GM06990 (cell line): ENCODE results near the gene CCL2.

Experiments used
- DNase-seq: peaks from one replicate; pipeline ENCODE4 v3.0.0-alpha.2; 2011; ENCODE audit not compliant: insufficient read length; ENCODE audit errors: extremely low read depth
- H3K27me3 ChIP-seq: replicated peaks from 2 replicates; pipeline ENCODE4 v1.6.0; 2011; ENCODE audit warnings: low read length; ENCODE audit not compliant: control insufficient read depth, insufficient read depth
- H3K36me3 ChIP-seq: 2 replicates; pipeline ENCODE4 v1.5.1; 2011; ENCODE audit warnings: low read length; ENCODE audit not compliant: control insufficient read depth, insufficient read depth
- H3K4me3 ChIP-seq: replicated peaks from 2 replicates; pipeline ENCODE4 v1.5.1; 2011; ENCODE audit warnings: low read depth, mild to moderate bottlenecking, control low read depth, low read length
- TF ChIP-seq, protein P1 (sequence below): IDR thresholded peaks from 2 replicates; pipeline ENCODE4 v1.5.1; 2011; ENCODE audit warnings: low read length, control low read depth, mild to moderate bottlenecking, inconsistent platforms; ENCODE audit not compliant: insufficient read depth, poor library complexity, severe bottlenecking

Gene CCL2

GRCh38 chr17:34242587-34243363, 12.3 kb upstream of the CCL2 start:
- peak; percentile 57 for DNase-seq
- TF ChIP-seq, protein P1, sequence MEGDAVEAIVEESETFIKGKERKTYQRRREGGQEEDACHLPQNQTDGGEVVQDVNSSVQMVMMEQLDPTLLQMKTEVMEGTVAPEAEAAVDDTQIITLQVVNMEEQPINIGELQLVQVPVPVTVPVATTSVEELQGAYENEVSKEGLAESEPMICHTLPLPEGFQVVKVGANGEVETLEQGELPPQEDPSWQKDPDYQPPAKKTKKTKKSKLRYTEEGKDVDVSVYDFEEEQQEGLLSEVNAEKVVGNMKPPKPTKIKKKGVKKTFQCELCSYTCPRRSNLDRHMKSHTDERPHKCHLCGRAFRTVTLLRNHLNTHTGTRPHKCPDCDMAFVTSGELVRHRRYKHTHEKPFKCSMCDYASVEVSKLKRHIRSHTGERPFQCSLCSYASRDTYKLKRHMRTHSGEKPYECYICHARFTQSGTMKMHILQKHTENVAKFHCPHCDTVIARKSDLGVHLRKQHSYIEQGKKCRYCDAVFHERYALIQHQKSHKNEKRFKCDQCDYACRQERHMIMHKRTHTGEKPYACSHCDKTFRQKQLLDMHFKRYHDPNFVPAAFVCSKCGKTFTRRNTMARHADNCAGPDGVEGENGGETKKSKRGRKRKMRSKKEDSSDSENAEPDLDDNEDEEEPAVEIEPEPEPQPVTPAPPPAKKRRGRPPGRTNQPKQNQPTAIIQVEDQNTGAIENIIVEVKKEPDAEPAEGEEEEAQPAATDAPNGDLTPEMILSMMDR, result no peak

DNA sequence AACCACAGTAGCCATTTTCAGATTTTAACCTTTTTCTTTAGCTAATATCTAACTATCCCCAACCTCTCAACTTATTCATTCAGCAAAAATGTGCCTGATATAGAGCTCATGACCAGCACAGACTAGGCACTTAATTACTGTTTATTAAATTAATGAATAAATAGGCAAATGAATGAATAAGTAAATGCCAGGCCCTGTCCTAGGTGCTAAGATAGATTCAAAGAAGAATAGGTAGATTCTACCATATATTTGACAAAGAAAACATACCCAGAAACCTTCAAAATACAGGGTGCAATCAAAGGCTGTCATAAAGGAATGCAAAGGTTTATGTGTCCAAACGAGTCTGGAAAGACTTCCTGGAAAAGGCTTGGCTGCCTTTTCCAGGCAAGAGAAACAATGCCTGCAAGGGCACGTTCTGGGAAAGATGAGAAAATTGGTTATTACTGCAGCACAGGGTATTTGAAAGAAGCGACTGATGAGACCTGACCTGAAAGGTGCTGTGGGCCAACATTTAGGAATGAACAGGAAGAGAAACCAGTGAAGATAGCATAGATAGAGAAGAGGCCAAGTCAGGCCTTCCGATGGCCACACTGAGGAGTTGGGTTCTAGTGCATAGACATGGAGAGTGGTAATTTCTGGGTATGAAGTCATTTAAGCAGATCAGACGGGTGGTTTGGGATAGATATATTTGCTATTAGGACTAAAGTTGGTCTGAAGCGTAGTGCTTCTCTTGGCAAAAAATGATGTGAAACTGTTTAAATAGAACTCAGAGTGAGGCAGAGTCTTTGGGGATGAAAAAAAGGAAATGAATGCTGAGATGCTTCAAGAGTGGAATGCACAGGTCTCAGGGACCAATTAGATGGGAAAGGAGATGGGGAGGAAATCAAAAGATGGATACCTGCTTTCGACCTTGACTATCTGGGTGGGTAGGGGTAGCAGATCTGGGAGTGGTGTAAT, 11.4 kb upstream of the CCL2 start:
- Histone ChIP-seq H3K36me3 (no peaks in the 10 kb centered on the region), H3K27me3 (0 out of 2 replicates have a peak, but pooled peaks cover 2% of the 10 kb centered on the region), H3K4me3 (no peak overlapping the region)
- TF ChIP-seq, protein P1, result no peak
- DNase-seq, result no peak

More at GRCh38 chr17:34242587-34243363, 12.3 kb upstream of the CCL2 start:
- no peak overlapping the region for H3K4me3 ChIP-seq
- H3K36me3 ChIP-seq, result no peaks in the 10 kb centered on the region
- H3K27me3 ChIP-seq, result 0 out of 2 replicates have a peak, but pooled peaks cover 2% of the 10 kb centered on the region

- H3K4me3 ChIP-seq, result no peak overlapping the region
- TF ChIP-seq, protein P1, result no peak
- no peak for DNase-seq
These were observed 9.7 kb upstream of the CCL2 start for GRCh38 chr17:34245351-34245905.

DNA sequence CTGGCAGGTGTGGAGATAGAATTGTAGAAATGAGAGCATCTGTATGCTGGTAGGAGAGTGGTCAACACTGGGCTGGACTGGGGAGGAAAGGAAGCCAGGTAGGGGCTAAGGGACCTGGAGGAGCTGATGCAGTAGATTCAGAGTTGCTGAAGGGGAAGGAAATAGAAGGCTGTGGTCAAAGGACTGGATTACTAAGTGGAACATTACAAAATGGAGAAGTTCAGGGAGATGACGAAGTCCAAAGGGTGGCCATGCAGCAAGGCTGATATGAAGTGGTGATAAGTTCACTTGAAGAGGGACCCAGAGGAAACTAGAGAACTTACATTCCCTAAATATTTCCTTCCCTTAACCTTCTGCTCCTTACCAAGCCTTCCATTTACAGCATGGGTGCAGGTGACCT, 8.6 kb upstream of the CCL2 start:
- H3K36me3 ChIP-seq, result no peaks in the 10 kb centered on the region
- H3K27me3 ChIP-seq, result 0 out of 2 replicates have a peak, but pooled peaks cover 2% of the 10 kb centered on the region
- TF ChIP-seq, protein P1, result no peak
- H3K4me3 ChIP-seq, result no peak overlapping the region
- DNase-seq, result no peak

More at GRCh38 chr17:34245351-34245905, 9.7 kb upstream of the CCL2 start:
- Histone ChIP-seq H3K36me3 (no peaks in the 10 kb centered on the region), H3K27me3 (0 out of 2 replicates have a peak, but pooled peaks cover 2% of the 10 kb centered on the region)

GRCh38 chr17:34246881-34247280, 8.2 kb upstream of the CCL2 start:
- no peak for DNase-seq
- Histone ChIP-seq H3K27me3 (0 out of 2 replicates have a peak, but pooled peaks cover 2% of the 10 kb centered on the region), H3K4me3 (no peak overlapping the region)

More at GRCh38 chr17:34246881-34247280, 8.2 kb upstream of the CCL2 start:
- H3K36me3 ChIP-seq, result no peaks in the 10 kb centered on the region
- TF ChIP-seq, protein P1, result no peak
